ENCODE results near the gene DDIT4L. TPM values are rescaled to one million over a fixed set of nuclear protein-coding genes. Genes with fewer than 3 reads are reported as not detected.

Gene DDIT4L
- total RNA-seq, 2 donors from 2014 or later, result 0.85 to 2.6 TPM

DNA sequence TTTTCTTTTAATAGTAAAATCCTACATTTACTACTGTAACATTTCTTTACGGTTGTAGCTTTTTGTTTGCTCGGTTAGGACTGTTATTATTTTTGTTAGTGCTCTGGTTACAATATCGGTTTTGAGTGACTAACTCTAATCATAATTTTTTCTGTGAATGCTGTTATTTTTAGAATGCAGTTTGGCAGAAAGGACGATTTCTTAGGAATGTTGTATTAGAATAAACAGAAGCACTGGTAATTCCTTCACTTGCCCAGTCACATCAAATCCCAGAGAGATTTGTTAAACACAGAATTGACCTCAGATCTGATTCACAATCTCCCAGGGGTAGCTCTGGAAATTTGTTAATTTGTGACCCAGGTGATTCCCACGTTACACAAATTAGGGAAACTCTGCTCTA, 21.7 kb downstream of the DDIT4L start:
- DNase-seq (ENCODE audit: low spot score), result no peak
- no peaks in the 10 kb centered on the region for H3K9me3 ChIP-seq

DNA sequence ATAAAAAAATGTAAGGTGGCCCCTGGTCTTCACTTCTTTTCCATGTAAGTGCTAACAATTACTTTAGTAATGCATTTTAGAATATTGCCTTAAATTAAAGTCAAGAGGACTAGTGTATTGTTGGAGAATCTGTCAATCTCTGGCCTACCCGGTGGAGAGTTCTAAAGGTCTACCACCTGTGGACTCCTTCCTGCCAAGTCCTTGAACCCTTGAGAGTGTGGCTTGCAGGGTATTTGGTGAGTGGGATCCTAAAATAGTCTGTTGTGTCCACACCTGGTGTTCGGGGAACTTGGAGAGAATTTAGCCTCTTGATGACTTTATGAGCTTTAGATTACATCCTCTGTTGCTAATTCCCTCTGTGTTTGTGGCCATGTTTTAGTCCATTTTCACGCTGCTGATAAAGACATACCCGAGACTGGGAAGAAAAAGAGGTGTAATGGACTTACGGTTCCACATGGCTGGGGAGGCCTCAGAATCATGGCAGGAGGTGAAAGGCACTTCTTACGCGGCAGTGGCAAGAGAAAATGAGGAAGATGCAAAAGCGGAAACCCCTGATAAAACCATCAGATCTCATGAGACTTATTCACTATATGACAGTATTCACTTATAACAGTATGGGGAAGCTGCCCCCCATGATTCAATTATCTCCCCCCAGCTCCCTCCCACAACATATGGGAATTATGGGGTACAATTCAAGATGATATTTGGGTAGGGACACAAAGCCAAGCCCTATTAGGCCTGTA, 23.8 kb downstream of the DDIT4L start:
- H3K9me3 ChIP-seq, result no peaks in the 10 kb centered on the region
- intact Hi-C loops (cut with DNase I), result no loop called here
- TF ChIP-seq, protein P1, sequence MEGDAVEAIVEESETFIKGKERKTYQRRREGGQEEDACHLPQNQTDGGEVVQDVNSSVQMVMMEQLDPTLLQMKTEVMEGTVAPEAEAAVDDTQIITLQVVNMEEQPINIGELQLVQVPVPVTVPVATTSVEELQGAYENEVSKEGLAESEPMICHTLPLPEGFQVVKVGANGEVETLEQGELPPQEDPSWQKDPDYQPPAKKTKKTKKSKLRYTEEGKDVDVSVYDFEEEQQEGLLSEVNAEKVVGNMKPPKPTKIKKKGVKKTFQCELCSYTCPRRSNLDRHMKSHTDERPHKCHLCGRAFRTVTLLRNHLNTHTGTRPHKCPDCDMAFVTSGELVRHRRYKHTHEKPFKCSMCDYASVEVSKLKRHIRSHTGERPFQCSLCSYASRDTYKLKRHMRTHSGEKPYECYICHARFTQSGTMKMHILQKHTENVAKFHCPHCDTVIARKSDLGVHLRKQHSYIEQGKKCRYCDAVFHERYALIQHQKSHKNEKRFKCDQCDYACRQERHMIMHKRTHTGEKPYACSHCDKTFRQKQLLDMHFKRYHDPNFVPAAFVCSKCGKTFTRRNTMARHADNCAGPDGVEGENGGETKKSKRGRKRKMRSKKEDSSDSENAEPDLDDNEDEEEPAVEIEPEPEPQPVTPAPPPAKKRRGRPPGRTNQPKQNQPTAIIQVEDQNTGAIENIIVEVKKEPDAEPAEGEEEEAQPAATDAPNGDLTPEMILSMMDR (IDR thresholded peaks at IDR 0.05), result no peak
- no peaks in the 10 kb centered on the region for H3K27me3 ChIP-seq (replicated peaks; ENCODE audit: insufficient read depth)
- H3K36me3 ChIP-seq, result no peaks in the 10 kb centered on the region
- no peak overlapping the region for H3K4me3 ChIP-seq
- no peaks in the 10 kb centered on the region for H3K4me1 ChIP-seq (replicated peaks)
- H3K27ac ChIP-seq, result no peak overlapping the region
- 84% methylated on average over 8 of the region's 8 CpGs for WGBS
- no peak for DNase-seq (ENCODE audit: low spot score)

More for the DNA sequence above, 21.7 kb downstream of the DDIT4L start:
- 37% methylated on average over 5 of the region's 5 CpGs for WGBS
- no peak overlapping the region for H3K4me3 ChIP-seq
- no peak overlapping the region for H3K27ac ChIP-seq
- no peaks in the 10 kb centered on the region for H3K36me3 ChIP-seq
- H3K27me3 ChIP-seq (replicated peaks; ENCODE audit: insufficient read depth), result no peaks in the 10 kb centered on the region
- intact Hi-C loops (cut with DNase I), result no loop called here
- H3K4me1 ChIP-seq (replicated peaks), result no peaks in the 10 kb centered on the region
- no peak for TF ChIP-seq POLR2AphosphoS5 (IDR thresholded peaks at IDR 0.05)
- TF ChIP-seq POLR2A (IDR thresholded peaks at IDR 0.05), result no peak
- TF ChIP-seq, protein P1 (IDR thresholded peaks at IDR 0.05), result no peak

DNA sequence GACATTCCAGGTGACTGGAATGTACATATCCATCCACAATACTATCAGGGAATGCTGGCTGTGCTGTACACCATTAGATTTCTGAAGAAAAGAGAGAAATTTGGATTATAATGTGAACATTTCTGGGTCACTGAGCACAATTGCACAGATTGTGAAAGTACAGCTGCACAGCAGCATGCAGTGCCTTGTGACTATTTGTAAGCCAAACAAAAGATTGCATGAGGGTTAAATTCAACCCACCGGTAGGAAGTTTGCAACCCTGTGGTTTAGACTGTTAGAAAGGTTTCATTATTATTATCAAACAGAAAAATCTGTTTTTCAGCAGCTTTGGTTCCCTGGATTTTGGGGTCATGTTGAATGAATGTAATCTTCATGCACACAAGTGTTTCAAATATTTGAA, 24.5 kb downstream of the DDIT4L start:
- 64% methylated on average over 1 of the region's 1 CpG for WGBS
- Histone ChIP-seq H3K4me1 (replicated peaks) (no peaks in the 10 kb centered on the region), H3K27me3 (replicated peaks; ENCODE audit: insufficient read depth) (no peaks in the 10 kb centered on the region), H3K36me3 (no peaks in the 10 kb centered on the region), H3K4me3 (no peak overlapping the region), H3K27ac (no peak overlapping the region), H3K9me3 (no peaks in the 10 kb centered on the region)
- no peak for DNase-seq (ENCODE audit: low spot score)
- TF ChIP-seq, protein P1 (IDR thresholded peaks at IDR 0.05), result no peak
- no peak for TF ChIP-seq POLR2A (IDR thresholded peaks at IDR 0.05)
- TF ChIP-seq POLR2AphosphoS5 (IDR thresholded peaks at IDR 0.05), result no peak
- intact Hi-C loops (cut with DNase I), result no loop called here

DNA sequence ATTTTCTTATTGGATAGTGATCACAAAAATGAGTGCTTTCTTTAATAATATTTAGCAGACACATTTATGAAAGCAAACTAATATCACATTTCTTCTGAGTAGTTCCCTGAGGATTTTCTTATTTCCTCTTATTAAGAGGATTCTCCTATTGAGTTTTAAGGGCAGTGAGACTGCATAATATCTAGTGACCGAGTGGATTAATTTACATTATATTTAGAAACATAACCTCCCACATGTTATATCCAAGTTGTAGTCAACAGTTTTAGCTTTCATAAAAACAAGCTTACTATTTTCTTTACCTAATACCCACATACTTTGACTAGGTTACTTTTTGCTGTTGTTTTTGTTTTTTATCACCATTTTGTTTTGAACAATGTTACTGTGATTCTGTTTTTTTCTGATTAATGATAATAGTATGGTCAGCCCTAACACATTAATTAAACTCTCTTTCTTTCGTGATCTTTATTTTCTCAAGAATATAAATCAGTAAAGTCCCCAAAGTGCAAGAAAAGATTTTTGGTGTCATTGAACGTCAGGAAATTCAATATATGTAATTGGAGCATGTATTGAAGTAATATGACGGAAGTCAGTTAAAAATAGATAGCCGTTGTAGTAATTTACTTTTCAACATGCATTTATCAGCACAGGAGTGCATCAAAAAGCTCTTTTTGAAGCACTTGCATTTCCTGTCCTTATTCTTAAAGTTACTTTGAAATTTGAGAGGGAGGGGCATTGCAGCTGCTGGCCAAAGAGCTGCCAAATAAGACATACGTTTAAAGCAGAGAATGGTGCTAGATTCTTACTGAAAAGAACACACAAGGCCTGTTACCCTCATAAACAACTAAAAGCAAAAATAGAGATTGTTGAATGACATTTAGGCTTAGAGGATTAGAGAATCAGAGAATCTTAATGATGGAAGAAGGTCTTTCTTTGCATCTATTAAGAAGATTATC, 25.2 kb downstream of the DDIT4L start:
- no peak for TF ChIP-seq POLR2AphosphoS5 (IDR thresholded peaks at IDR 0.05)
- WGBS, result 46% methylated on average over 6 of the region's 6 CpGs
- no peaks in the 10 kb centered on the region for H3K9me3 ChIP-seq
- intact Hi-C loops (cut with DNase I), result no loop called here
- H3K27ac ChIP-seq, result no peak overlapping the region
- no peaks in the 10 kb centered on the region for H3K36me3 ChIP-seq
- no peak for DNase-seq (ENCODE audit: low spot score)
- no peak overlapping the region for H3K4me3 ChIP-seq
- H3K4me1 ChIP-seq (replicated peaks), result no peaks in the 10 kb centered on the region
- H3K27me3 ChIP-seq (replicated peaks; ENCODE audit: insufficient read depth), result no peaks in the 10 kb centered on the region

DNA sequence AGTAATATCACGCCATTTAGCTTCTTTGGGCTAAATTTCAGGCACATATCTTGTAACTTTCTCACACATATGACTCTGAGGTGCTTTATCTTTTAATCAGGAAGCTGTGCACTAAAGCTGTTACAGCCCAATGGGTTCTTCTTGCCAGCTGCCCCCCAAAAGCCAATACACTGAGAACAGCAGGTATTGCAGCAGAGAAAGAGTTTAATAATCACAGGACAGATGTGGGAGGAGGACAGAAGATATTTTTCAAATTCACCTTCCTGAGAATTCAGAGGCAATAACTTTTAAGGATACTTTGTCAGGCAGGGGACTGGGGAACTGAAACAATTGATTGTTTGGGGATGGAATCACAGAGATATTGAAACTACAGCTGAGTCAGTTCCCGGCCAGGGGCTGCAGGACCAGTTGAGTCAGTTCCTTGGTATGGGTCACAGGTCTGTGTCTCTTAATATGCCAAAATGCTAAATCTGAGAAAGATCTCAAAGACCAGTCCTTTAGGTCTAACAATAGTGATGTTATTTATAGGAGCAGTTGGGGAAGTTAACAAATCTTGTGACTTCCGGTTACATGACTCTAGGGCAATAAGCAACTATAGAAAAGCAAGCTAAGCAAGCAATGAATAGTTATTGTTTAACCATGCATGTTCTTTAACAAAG, 28.1 kb downstream of the DDIT4L start:
- Histone ChIP-seq H3K36me3 (no peaks in the 10 kb centered on the region), H3K4me3 (no peak overlapping the region), H3K9me3 (no peaks in the 10 kb centered on the region), H3K27ac (no peak overlapping the region), H3K4me1 (replicated peaks) (no peaks in the 10 kb centered on the region), H3K27me3 (replicated peaks; ENCODE audit: insufficient read depth) (no peaks in the 10 kb centered on the region)
- intact Hi-C loops (cut with DNase I), result no loop called here
- WGBS, result 48% methylated on average over 3 of the region's 3 CpGs
- TF ChIP-seq POLR2A (IDR thresholded peaks at IDR 0.05) (no peak), POLR2AphosphoS5 (IDR thresholded peaks at IDR 0.05) (no peak)
- TF ChIP-seq, protein P1 (IDR thresholded peaks at IDR 0.05), result no peak
- no peak for DNase-seq (ENCODE audit: low spot score)
